ENCODE results near the gene MYL6B.

GRCh38 chr12:56143217-56143616 is 9.2 kb upstream of the MYL6B start:
- TF ChIP-seq CTCF (optimal IDR thresholded peaks at IDR 0.05 in 1 of 3, IDR thresholded peaks at IDR 0.05 in 1 of 3, conservative IDR thresholded peaks at IDR 0.05 in 1 of 3; ENCODE audit: extremely low read depth in 1 of 3, insufficient read depth in 2 of 3, low read length in 3 of 3) (no peak), EZH2 (IDR thresholded peaks at IDR 0.05; ENCODE audit: low read length) (no peak)

All from keratinocyte (primary cell).